K562 (cell line): ENCODE results near the gene SPAG16. TPM values are rescaled to one million over a fixed set of nuclear protein-coding genes. Genes with fewer than 3 reads are reported as not detected.
A peak's percentile ranks its signal among the peaks of the same experiment; 100 is the strongest.

Experiments used
- ATAC-seq: fragments of 200-7000 bp; cut with Tn5 transposase; 3 replicates; pipeline ENCODE4 v1.9.1; 2020; ENCODE audit warnings: moderate library complexity
- BruUV-seq: library from RNA; stranded (reverse); fragments of 400-500 nt; replicated peaks from 2 replicates; lab custom pipeline; 2021; lab: Mats Ljungman, UMichigan
- CTCF ChIA-PET: fragments of 300-600 bp; formaldehyde crosslinking; extraction: SDS; loops from one replicate; lab custom pipeline; 2021; ENCODE audit warnings: low intra/inter-chr PET ratio; lab: Yijun Ruan, JAX
- POLR2A ChIA-PET: fragments of 300-600, 350-650 bp; sonication (Branson Sonifier 250); formaldehyde crosslinking; extraction: SDS; loops from one replicate; lab custom pipeline; 2021; ENCODE audit warnings: antibody characterized with exemption, inconsistent platforms; lab: Yijun Ruan, JAX
- DNase-seq, 4 experiments: peaks; one replicate each; pipeline versions ENCODE4 v3.0.0 to v3.0.0-alpha.2; 2011 to 2018; ENCODE audit warnings: low spot score in 3 of 4, mixed read lengths in 3 of 4; ENCODE audit errors: extremely low read depth in 1 of 4
- FAIRE-seq: peaks from 2 replicates; lab custom pipeline; 2011; peaks lifted over from hg19 to GRCh38; lab: Jason Lieb, UNC
- H2AFZ ChIP-seq: 2 replicates; pipeline ENCODE4 v1.6.0; 2011; ENCODE audit warnings: low read depth, low read length, control low read depth, inconsistent platforms
- H3K27ac ChIP-seq: fragments of 200-600 bp; 3 replicates; pipeline ENCODE4 v1.8.0; 2011; ENCODE audit warnings: low read depth, mild to moderate bottlenecking, control low read depth, inconsistent platforms, low read length, moderate library complexity, mixed read lengths; ENCODE audit errors: extremely low read depth
- H3K27me3 ChIP-seq, 2 experiments: fragments of 300-600 bp in 1 of 2; 2 replicates in 1 of 2; 3 replicates in 1 of 2; pipeline versions ENCODE4 v1.6.0 to v1.8.0; 2011; ENCODE audit warnings: inconsistent platforms in 2 of 2, low read length in 2 of 2, mild to moderate bottlenecking in 1 of 2, mixed read lengths in 1 of 2, moderate library complexity in 1 of 2; ENCODE audit not compliant: control insufficient read depth in 2 of 2, insufficient read depth in 2 of 2
- H3K36me3 ChIP-seq: fragments of 300-600 bp; 3 replicates; pipeline ENCODE4 v1.8.0; 2011; ENCODE audit warnings: mild to moderate bottlenecking, low read length, inconsistent platforms; ENCODE audit not compliant: control insufficient read depth, insufficient read depth
- H3K4me1 ChIP-seq, 2 experiments: fragments of 200-600 bp in 1 of 2; replicated peaks in 1 of 2; 2 replicates in 1 of 2; 3 replicates in 1 of 2; pipeline versions ENCODE4 v1.5.1 to v1.8.0; 2011; ENCODE audit warnings: inconsistent platforms in 2 of 2, low read length in 2 of 2, mild to moderate bottlenecking in 1 of 2, mixed read lengths in 1 of 2, moderate library complexity in 1 of 2; ENCODE audit not compliant: control insufficient read depth in 2 of 2, insufficient read depth in 2 of 2
- H3K4me2 ChIP-seq: 2 replicates; pipeline ENCODE4 v1.6.1; 2011; ENCODE audit warnings: low read length, control low read depth, inconsistent platforms, mixed read lengths; ENCODE audit not compliant: insufficient read depth
- H3K4me3 ChIP-seq: fragments of 200-600 bp; sonication (generic), shearing (Covaris generic); 2 replicates; pipeline ENCODE4 v1.5.1; 2016; ENCODE audit warnings: control low read depth, inconsistent platforms
- H3K79me2 ChIP-seq: fragments of 200-600 bp; 3 replicates; pipeline ENCODE4 v1.8.0; 2011; ENCODE audit warnings: low read length, inconsistent platforms; ENCODE audit not compliant: control insufficient read depth, insufficient read depth
- H3K9ac ChIP-seq, 2 experiments: 2 replicates each; pipeline versions ENCODE4 v1.6.0 to v1.6.1; 2011; ENCODE audit warnings: low read depth in 2 of 2, low read length in 2 of 2, control low read depth in 1 of 2, inconsistent platforms in 1 of 2, mild to moderate bottlenecking in 1 of 2, mixed read lengths in 1 of 2; ENCODE audit not compliant: insufficient read depth in 1 of 2
- H3K9me1 ChIP-seq: one replicate; pipeline ENCODE4 v1.6.0; 2011; ENCODE audit warnings: inconsistent platforms, mild to moderate bottlenecking, low read length, moderate library complexity; ENCODE audit not compliant: control insufficient read depth, insufficient read depth
- H3K9me3 ChIP-seq: replicated peaks from 2 replicates; pipeline ENCODE4 v1.5.1; 2011; ENCODE audit warnings: low read depth, low read length, inconsistent platforms; ENCODE audit not compliant: control insufficient read depth, insufficient read depth
- H4K20me1 ChIP-seq: replicated peaks from 2 replicates; pipeline ENCODE4 v1.6.1; 2011; ENCODE audit warnings: low read length, inconsistent platforms, mixed read lengths; ENCODE audit not compliant: control insufficient read depth, insufficient read depth
- CBX3 ChIP-seq, 2 experiments: IDR thresholded peaks; 1 replicate in 1 of 2; 2 replicates in 1 of 2; pipeline ENCODE4 v1.6.1; 2012; ENCODE audit warnings: inconsistent platforms in 2 of 2, low read length in 2 of 2, borderline replicate concordance in 1 of 2, control low read depth in 1 of 2
- MED1 ChIP-seq: sonication (generic); formaldehyde crosslinking; IDR thresholded peaks from 2 replicates; pipeline ENCODE4 v1.8.1; 2023; ENCODE audit warnings: missing genetic modification reagents, borderline replicate concordance
- NFIC ChIP-seq: fragments of 450-650 bp; IDR thresholded peaks from 2 replicates; pipeline ENCODE4 v1.6.1; 2017; ENCODE audit warnings: mild to moderate bottlenecking, inconsistent platforms
- NFIX ChIP-seq: fragments of 250-450 bp; sonication (Bioruptor Pico); IDR thresholded peaks from 2 replicates; pipeline ENCODE4 v1.4.0; 2020; ENCODE audit warnings: low read depth, mild to moderate bottlenecking, moderate library complexity
- RAD21 ChIP-seq, 2 experiments: fragments of 250-450 bp in 1 of 2; fragments of 450-650 bp in 1 of 2; sonication (Bioruptor Pico) in 1 of 2; formaldehyde crosslinking in 1 of 2; IDR thresholded peaks in 1 of 2; conservative IDR thresholded peaks in 1 of 2; 2 replicates each; pipeline versions ENCODE4 v1.4.0 to v1.8.0; 2020 to 2022; ENCODE audit warnings: mild to moderate bottlenecking in 2 of 2, moderate library complexity in 1 of 2
- U2AF1 ChIP-seq: fragments of 200-400 bp; formaldehyde crosslinking; optimal IDR thresholded peaks from 2 replicates; pipeline ENCODE3; 2017; ENCODE audit warnings: mild to moderate bottlenecking, low read depth, low read length, moderate library complexity
- WHSC1 ChIP-seq: IDR thresholded peaks from one replicate; pipeline ENCODE4 v1.6.1; 2012; ENCODE audit warnings: low read length, control low read depth, inconsistent platforms
- WGBS: fragments of 100-300 bp; shearing (Covaris generic); methylation state at CpG from one replicate; pipeline ENCODE4 v1.1.6; 2016; ENCODE audit warnings: low coverage, mixed read lengths; ENCODE audit not compliant: insufficient coverage; ENCODE audit errors: missing lambda C conversion rate; 5-methylcytosine and 5-hydroxymethylcytosine counted together
- in situ Hi-C: fragments of 300-500 bp; cut with MboI; formaldehyde crosslinking; loops from 4 replicates; pipeline ENCODE4 v1.15.0; 2018; ENCODE audit warnings: inconsistent platforms, mixed read lengths
- intact Hi-C: fragments of 100-400 bp; cut with micrococcal nuclease; formaldehyde crosslinking; loops from 2 replicates; pipeline ENCODE4 v1.14.2; 2022
- polyA plus RNA-seq, 8 experiments: library from polyadenylated mRNA; depleted of rRNA in 4 of 8; stranded (reverse) in 5 of 8; unstranded in 3 of 8; fragments of >200 nt; fragmentation: Nextera tagmentation in 2 of 8; fragmentation: Illumina TruSeq in 1 of 8; extraction: Ambion mirVana in 2 of 8; extraction: Trizol in 1 of 8; gene quantifications; 2 replicates each; pipeline versions ENCODE4 v1.2.1 to v1.2.3, GENCODE V29; 2011 to 2014; ENCODE audit warnings: inconsistent platforms in 1 of 8, missing spikeins in 1 of 8
- total RNA-seq, 7 experiments: library from RNA; depleted of rRNA in 6 of 7; stranded (reverse); fragments of >200 nt in 6 of 7; fragmentation: Illumina TruSeq in 2 of 7; extraction: Trizol in 2 of 7; gene quantifications; 2 replicates each; pipeline versions ENCODE4 v1.2.1 to v1.2.3, GENCODE V29; 2011 to 2021; ENCODE audit warnings: low replicate concordance in 1 of 7

Gene SPAG16
- total and polyA plus RNA-seq, 9 of the 15 experiments (the other 6 are each of a cell fraction or from before 2014, with no cell fraction given), result 0.98 to 5.9 (median 3.5) TPM

GRCh38 chr2:214412679-214413078 lies 1128.4 kb downstream of the SPAG16 start:
- no TSS peak for BruUV-seq
- Histone ChIP-seq H3K79me2 (no peaks in the 10 kb centered on the region), H4K20me1 (no peaks in the 10 kb centered on the region), H3K4me3 (no peak overlapping the region), H3K4me2 (no peak overlapping the region), H3K9me3 (no peaks in the 10 kb centered on the region), H3K9ac (no peak overlapping the region), H3K9me1 (no peaks in the 10 kb centered on the region), H3K27ac (no peak overlapping the region), H3K36me3 (no peaks in the 10 kb centered on the region), H2AFZ (no peak overlapping the region), H3K27me3 (no peaks in the 10 kb centered on the region), H3K4me1 (no peaks in the 10 kb centered on the region)
- POLR2A ChIA-PET, result no interaction called here
- no peak for FAIRE-seq
- DNase-seq, result no peak
- 0% methylated on average over 1 of the region's 1 CpG for WGBS
- in situ Hi-C loops, result no loop called here
- CTCF ChIA-PET, result no interaction called here
- intact Hi-C loops, result no loop called here
- ATAC-seq, result no peak
- TF ChIP-seq WHSC1, result no peak
- peak; percentile 55 for TF ChIP-seq NFIX (CRISPR knock-in tag)
- TF ChIP-seq NFIC, result peak; percentile 62; the same call in 1 of the 2 replicates

- TF ChIP-seq RAD21 (CRISPR knock-in tag; conservative IDR thresholded peaks at IDR 0.05 in 1 of 2, IDR thresholded peaks at IDR 0.05 in 1 of 2) (0 out of 4 replicates have a peak, but pooled peaks of 1 of the 2 experiments have one; percentile 5), U2AF1 (no peak), MED1 (no peak), CBX3 (IDR thresholded peaks at IDR 0.05; ENCODE audit: borderline replicate concordance in 1 of 2, low read length in 2 of 2) (no peak)
- TF ChIP-seq, all 486 proteins: peak for 1
- FAIRE-seq, result no peak
- Histone ChIP-seq H4K20me1 (no peaks in the 10 kb centered on the region), H3K27ac (no peak overlapping the region), H3K36me3 (no peaks in the 10 kb centered on the region), H3K4me1 (no peaks in the 10 kb centered on the region), H3K4me2 (no peak overlapping the region), H3K9me1 (no peaks in the 10 kb centered on the region), H3K79me2 (no peaks in the 10 kb centered on the region), H3K9ac (no peak overlapping the region), H2AFZ (no peak overlapping the region), H3K27me3 (no peaks in the 10 kb centered on the region), H3K9me3 (no peaks in the 10 kb centered on the region), H3K4me3 (no peak overlapping the region)
- CTCF ChIA-PET, result no interaction called here
- POLR2A ChIA-PET, result no interaction called here
- intact Hi-C loops (no loop called here), in situ Hi-C loops (no loop called here)
- ATAC-seq, result no peak
- DNase-seq, result no peak
- no TSS peak for BruUV-seq
- WGBS, result 0% methylated on average over 2 of the region's 4 CpGs
Measured at GRCh38 chr2:214436470-214436869, 1152.2 kb downstream of the SPAG16 start.
